Retinal pigment epithelial cell (primary cell): ENCODE results near the gene KRTAP10-5.

Source experiments
- DNase-seq: peaks from one replicate; pipeline ENCODE4 v3.0.0-alpha.2; 2010; ENCODE audit warnings: low read depth
- H3K4me3 ChIP-seq: 2 replicates; pipeline ENCODE4 v1.5.1; 2011; ENCODE audit warnings: mild to moderate bottlenecking, low read length, control low read depth, moderate library complexity
- TF ChIP-seq, protein P1 (sequence below): conservative IDR thresholded peaks from 2 replicates; pipeline ENCODE4 v1.5.1; 2011; ENCODE audit warnings: low read depth, low read length, control low read depth, inconsistent platforms

KRTAP10-5 gene

DNA sequence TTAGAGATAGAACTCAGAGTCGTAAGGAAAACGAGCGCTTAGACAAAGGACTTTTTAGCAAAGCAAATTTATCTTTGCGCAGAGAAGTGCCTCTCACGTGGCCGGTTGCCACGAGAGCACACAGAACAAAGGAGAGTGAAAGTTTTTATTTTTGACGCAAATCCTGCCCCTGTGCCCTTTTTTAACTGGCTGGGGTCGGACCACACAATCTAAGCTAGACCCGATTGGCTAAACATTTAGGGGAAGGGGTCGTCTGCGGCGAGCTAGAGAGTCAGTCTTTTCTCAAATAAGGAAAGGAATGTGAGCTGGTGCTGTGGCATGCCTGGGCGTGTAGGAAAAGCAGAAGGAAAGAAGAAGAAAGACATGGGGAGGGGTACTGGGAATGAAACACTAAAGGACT is 31.5 kb downstream of the KRTAP10-5 start:
- TF ChIP-seq, protein P1, sequence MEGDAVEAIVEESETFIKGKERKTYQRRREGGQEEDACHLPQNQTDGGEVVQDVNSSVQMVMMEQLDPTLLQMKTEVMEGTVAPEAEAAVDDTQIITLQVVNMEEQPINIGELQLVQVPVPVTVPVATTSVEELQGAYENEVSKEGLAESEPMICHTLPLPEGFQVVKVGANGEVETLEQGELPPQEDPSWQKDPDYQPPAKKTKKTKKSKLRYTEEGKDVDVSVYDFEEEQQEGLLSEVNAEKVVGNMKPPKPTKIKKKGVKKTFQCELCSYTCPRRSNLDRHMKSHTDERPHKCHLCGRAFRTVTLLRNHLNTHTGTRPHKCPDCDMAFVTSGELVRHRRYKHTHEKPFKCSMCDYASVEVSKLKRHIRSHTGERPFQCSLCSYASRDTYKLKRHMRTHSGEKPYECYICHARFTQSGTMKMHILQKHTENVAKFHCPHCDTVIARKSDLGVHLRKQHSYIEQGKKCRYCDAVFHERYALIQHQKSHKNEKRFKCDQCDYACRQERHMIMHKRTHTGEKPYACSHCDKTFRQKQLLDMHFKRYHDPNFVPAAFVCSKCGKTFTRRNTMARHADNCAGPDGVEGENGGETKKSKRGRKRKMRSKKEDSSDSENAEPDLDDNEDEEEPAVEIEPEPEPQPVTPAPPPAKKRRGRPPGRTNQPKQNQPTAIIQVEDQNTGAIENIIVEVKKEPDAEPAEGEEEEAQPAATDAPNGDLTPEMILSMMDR, result no peak
- no peak for DNase-seq
- H3K4me3 ChIP-seq, result no peak overlapping the region

DNA sequence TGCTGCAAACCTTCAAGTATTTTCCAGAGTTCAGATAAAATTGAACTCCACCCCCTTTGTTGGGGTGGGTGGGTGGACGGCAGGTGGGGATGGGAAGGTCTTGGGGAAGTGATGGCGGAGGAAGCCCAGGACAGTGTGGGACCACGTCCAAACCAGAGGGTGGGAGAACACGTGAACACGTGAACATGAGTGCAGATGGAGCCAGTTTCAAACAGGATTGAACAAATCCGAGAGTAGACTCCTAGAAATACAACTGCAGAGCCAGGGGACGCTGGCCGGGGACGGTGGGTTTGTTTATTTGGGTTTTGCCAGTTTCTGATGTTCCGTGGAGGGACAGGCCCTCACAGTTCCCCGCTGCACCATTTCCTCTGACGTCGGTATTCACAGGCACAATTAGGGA is 32.0 kb downstream of the KRTAP10-5 start:
- no peak for DNase-seq
- TF ChIP-seq, protein P1, result no peak
- no peak overlapping the region for H3K4me3 ChIP-seq

DNA sequence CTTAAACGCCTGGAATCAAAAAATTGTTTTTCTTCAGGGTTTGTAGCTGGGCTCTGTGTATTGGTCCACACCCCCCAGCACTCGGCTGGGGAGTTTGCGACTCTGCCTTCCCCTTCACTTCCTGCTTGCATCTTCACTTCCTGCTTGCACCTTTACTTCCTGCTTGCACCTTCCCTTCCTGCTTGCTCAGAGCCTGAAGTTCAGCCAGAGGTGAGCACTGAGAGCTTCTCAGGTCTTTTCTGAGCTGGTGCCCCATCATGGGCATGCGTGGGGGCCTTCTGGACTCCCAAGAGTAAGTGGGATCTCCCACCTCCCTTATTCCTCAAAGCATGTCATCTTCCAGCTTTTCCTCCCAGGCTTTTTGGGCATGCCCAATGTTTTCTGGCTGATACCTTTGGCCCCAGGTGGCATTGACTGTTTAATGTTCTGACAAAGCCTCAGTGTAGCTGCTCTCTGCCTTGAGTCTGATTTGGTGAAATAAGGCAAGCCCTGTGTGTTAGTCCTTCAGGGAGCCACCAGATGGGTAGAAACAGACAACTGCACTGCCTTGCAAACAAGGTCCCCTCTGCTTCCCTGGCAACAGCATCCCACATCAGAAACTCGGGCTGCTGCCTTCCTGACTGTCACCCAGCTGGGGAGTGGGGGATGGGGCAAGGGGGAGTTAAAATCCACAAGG is 32.6 kb downstream of the KRTAP10-5 start:
- no peak for DNase-seq
- TF ChIP-seq, protein P1, result no peak
- H3K4me3 ChIP-seq, result no peak overlapping the region

DNA sequence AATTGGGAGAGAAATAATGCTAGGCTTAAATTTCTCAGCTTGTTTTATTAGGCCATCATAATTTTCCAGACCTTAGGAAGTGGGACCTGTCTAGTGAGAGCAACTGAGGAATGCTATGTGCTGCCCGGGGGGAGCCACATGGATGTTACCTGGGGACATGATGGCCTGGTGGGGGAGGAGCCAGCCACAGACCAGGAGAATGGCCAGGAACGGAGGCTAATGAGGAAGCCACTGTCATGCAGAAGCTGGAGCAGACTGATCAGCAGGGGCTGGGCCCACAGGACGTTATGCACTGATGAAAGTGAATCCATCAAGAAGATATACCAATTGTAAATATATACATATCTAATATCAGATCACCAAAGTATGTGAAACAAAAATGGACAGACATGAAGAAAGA is 35.8 kb downstream of the KRTAP10-5 start:
- DNase-seq, result no peak
- TF ChIP-seq, protein P1, result no peak
- H3K4me3 ChIP-seq, result no peak overlapping the region

DNA sequence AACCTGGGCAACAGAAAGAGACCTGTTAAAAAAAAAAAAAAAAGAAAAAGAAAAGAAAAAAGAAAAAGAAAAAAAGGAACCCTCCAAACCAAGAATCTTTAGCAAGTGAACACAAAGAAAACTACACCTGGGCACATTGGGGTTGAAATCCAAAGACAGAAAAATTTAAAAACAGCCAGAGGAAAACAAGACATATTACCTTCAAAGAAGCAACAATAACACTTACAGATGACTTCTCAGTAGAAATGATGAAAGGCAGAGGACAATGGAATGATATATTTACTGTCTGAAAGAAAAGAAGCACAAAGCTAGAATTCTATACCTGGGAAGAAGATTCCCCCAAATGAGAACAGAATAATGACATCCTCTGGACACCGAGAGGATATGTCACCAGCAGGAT is 37.7 kb downstream of the KRTAP10-5 start:
- TF ChIP-seq, protein P1, result no peak
- no peak overlapping the region for H3K4me3 ChIP-seq
- DNase-seq, result no peak

DNA sequence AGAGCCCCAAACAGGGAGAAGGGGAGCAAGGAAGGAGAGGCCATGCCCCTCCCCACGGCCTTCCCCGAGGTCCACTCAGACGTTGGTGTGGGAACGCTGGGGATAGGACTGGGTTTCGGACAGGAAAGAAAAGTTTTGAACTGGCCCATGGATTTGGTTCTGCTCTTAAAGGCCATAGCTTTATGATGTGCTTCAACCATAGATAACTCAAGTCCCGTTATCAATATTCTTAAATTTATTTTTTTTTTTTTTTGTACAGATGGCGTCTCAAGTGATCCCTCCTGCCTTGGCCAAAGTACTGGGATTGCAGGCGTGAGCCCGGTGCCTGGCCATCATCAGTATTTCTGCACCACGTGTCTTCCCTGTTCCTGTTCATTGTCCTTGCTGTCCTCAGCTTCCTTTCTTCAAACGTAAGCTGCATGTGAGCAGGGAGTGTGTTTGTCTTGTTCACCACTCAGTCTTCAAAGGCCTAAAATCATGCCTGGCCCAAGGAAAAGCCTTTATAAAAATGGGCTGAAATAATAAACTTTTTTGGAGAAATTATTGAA is 39.6 kb downstream of the KRTAP10-5 start:
- no peak overlapping the region for H3K4me3 ChIP-seq
- DNase-seq, result no peak
- TF ChIP-seq, protein P1, result no peak

DNA sequence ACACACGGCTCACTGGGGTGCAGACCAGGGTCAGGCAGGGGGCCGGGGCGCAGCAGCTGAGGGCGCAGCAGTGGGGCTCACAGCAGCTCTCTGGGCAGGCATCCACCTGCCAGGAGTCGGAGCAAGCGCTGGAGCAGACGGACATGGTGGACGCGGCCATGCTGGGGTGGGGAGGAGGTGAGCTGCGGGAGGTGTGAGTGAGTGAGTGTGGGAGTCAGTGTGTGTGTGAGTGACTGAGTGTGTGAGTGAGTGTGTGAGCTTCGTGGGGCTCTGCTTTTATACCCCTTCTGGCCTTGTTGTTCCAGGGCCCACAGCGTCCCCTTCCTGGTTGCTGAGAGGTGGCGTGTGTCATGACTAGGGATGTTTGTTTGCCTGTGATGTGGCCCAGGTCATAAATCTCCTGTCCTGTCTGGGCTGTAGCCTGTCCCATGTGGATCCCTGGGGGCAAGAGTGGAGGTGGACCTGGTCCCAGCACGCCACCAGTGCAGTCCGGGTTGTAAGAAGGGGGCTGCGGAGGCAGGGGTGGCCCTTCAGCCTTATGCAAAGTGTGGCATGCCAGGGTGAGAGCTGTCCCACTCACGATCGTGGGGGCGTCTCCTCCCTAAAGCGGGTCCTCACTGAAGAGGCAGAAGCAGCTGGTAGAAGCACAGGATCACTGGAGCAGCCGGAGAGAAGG is 40.3 kb downstream of the KRTAP10-5 start, which contains the start of gene KRTAP10-1:
Gene KRTAP10-1 (minus strand): TSS at position 205 of the 676 bp plus-strand sequence. CDS start 45 bp downstream, at position 160.
- no peak for DNase-seq
- TF ChIP-seq, protein P1, result no peak
- no peak within 1 kb of the TSS for H3K4me3 ChIP-seq
